DMS153 (cell line): ENCODE results near the gene CBLC.

Experiments used
- DNase-seq: peaks from one replicate; lab custom pipeline; 2025; lab: John Stamatoyannopoulos, UW

The CBLC gene

GRCh38 chr19:44777715-44778347, at the start of gene CBLC:
CBLC (plus strand) TSS chr19:44777890; CDS start chr19:44777932, 42 bp downstream.
- peak; percentile 76 for DNase-seq

GRCh38 chr19:44728178-44728577, 49.5 kb upstream of the CBLC start:
- no peak for DNase-seq

- no peak for DNase-seq
Observed at GRCh38 chr19:44729516-44730033, 48.1 kb upstream of the CBLC start.

GRCh38 chr19:44731081-44731480, 46.6 kb upstream of the CBLC start:
- no peak for DNase-seq

- DNase-seq: no peak
Observed at GRCh38 chr19:44731622-44732021, 46.1 kb upstream of the CBLC start.

GRCh38 chr19:44732235-44733014, 45.3 kb upstream of the CBLC start:
- no peak for DNase-seq

- DNase-seq: no peak
Observed at GRCh38 chr19:44734357-44734756, 43.3 kb upstream of the CBLC start.

GRCh38 chr19:44735011-44735410, 42.7 kb upstream of the CBLC start:
- DNase-seq: no peak

GRCh38 chr19:44737238-44738071, 40.2 kb upstream of the CBLC start:
- no peak for DNase-seq

GRCh38 chr19:44738136-44738535, 39.6 kb upstream of the CBLC start:
- no peak for DNase-seq

- DNase-seq: no peak
Observed at GRCh38 chr19:44738603-44739558, 38.8 kb upstream of the CBLC start.

- DNase-seq: no peak
Observed at GRCh38 chr19:44740351-44740824, 37.3 kb upstream of the CBLC start.

GRCh38 chr19:44741258-44741731, 36.4 kb upstream of the CBLC start:
- no peak for DNase-seq

- DNase-seq: peak; percentile 86
Observed at GRCh38 chr19:44741841-44742329, 35.8 kb upstream of the CBLC start.

- no peak for DNase-seq
Observed at GRCh38 chr19:44742330-44743061, 35.2 kb upstream of the CBLC start.

GRCh38 chr19:44744871-44745332, 32.8 kb upstream of the CBLC start:
- no peak for DNase-seq

- DNase-seq: no peak
Observed at GRCh38 chr19:44745341-44745831, 32.3 kb upstream of the CBLC start.

- no peak for DNase-seq
Observed at GRCh38 chr19:44745887-44746600, 31.6 kb upstream of the CBLC start.

GRCh38 chr19:44746616-44746945, 31.1 kb upstream of the CBLC start:
- DNase-seq: no peak
